HepG2 (cell line): Measurements from ENCODE around the gene TBX18. TPM values are rescaled to one million over a fixed set of nuclear protein-coding genes. Genes with fewer than 3 reads are reported as not detected.

Source experiments
- ATAC-seq: fragments of 200-7000 bp; cut with Tn5 transposase; 3 replicates; pipeline ENCODE4 v1.9.1; 2020; ENCODE audit warnings: mild to moderate bottlenecking, moderate library complexity
- BruUV-seq: library from RNA; stranded (reverse); fragments of 400-500 nt; replicated peaks from 2 replicates; lab custom pipeline; 2021; lab: Mats Ljungman, UMichigan
- CTCF ChIA-PET: fragments of 300-600 bp; formaldehyde crosslinking; extraction: SDS; loops from one replicate; lab custom pipeline; 2021; ENCODE audit warnings: low total read pairs, inconsistent platforms, low intra/inter-chr PET ratio; lab: Yijun Ruan, JAX
- POLR2A ChIA-PET: fragments of 350-600 bp; sonication (Branson Sonifier 250); formaldehyde crosslinking; loops from one replicate; lab custom pipeline; 2020; ENCODE audit warnings: antibody characterized with exemption, inconsistent platforms; lab: Yijun Ruan, JAX
- DNase-seq: peaks from one replicate; pipeline ENCODE4 v3.0.0-alpha.2; 2015; ENCODE audit warnings: low spot score
- FAIRE-seq: peaks from 3 replicates; lab custom pipeline; 2011; peaks lifted over from hg19 to GRCh38; lab: Jason Lieb, UNC
- H2AFZ ChIP-seq: one replicate; pipeline ENCODE4 v1.6.1; 2011; ENCODE audit warnings: low read length, inconsistent platforms
- H3K27ac ChIP-seq: fragments of 300-600 bp; 3 replicates; pipeline ENCODE4 v1.8.0; 2011; ENCODE audit warnings: mixed run types, mild to moderate bottlenecking, mixed read lengths, low read length, inconsistent platforms; ENCODE audit not compliant: insufficient read depth; ENCODE audit errors: extremely low read length
- H3K27me3 ChIP-seq, 2 experiments: fragments of 200-600 bp in 1 of 2; 2 replicates in 1 of 2; 3 replicates in 1 of 2; pipeline versions ENCODE4 v1.6.0 to v1.8.0; 2011; ENCODE audit warnings: low read length in 2 of 2, mild to moderate bottlenecking in 2 of 2, moderate library complexity in 2 of 2, inconsistent platforms in 1 of 2; ENCODE audit not compliant: insufficient read depth in 2 of 2, control insufficient read depth in 1 of 2
- H3K36me3 ChIP-seq, 2 experiments: fragments of 200-600 bp in 1 of 2; replicated peaks in 1 of 2; 2 replicates in 1 of 2; 3 replicates in 1 of 2; pipeline versions ENCODE4 v1.5.1 to v1.8.0; 2011; ENCODE audit warnings: low read length in 2 of 2, inconsistent platforms in 1 of 2; ENCODE audit not compliant: insufficient read depth in 2 of 2, control insufficient read depth in 1 of 2
- H3K4me1 ChIP-seq: 2 replicates; pipeline ENCODE4 v1.5.1; 2012; ENCODE audit warnings: low read length, inconsistent platforms; ENCODE audit not compliant: insufficient read depth
- H3K4me2 ChIP-seq: 2 replicates; pipeline ENCODE4 v1.6.0; 2011; ENCODE audit warnings: low read depth, low read length, inconsistent platforms
- H3K4me3 ChIP-seq, 3 experiments: fragments of 200-600 bp in 1 of 3; sonication (generic), shearing (Covaris generic) in 1 of 3; replicated peaks in 1 of 3; 2 replicates each; pipeline ENCODE4 v1.5.1; 2011 to 2016; ENCODE audit warnings: low read length in 3 of 3, inconsistent platforms in 2 of 3, low read depth in 2 of 3, mild to moderate bottlenecking in 2 of 3, control low read depth in 1 of 3, mixed read lengths in 1 of 3; ENCODE audit not compliant: insufficient read depth in 1 of 3
- H3K79me2 ChIP-seq: one replicate; pipeline ENCODE4 v1.6.1; 2011; ENCODE audit warnings: low read length, inconsistent platforms; ENCODE audit not compliant: insufficient read depth
- H3K9ac ChIP-seq: 2 replicates; pipeline ENCODE4 v1.6.0; 2011; ENCODE audit warnings: mild to moderate bottlenecking, low read depth, low read length, inconsistent platforms; ENCODE audit not compliant: insufficient read depth
- H3K9me3 ChIP-seq: 2 replicates; pipeline ENCODE4 v1.5.1; 2012; ENCODE audit warnings: mild to moderate bottlenecking, low read length
- H4K20me1 ChIP-seq: 2 replicates; pipeline ENCODE4 v1.6.0; 2011; ENCODE audit warnings: inconsistent platforms, mild to moderate bottlenecking, low read length, moderate library complexity; ENCODE audit not compliant: insufficient read depth
- AKNA ChIP-seq: sonication (generic); formaldehyde crosslinking; IDR thresholded peaks from 2 replicates; pipeline ENCODE4 v1.4.0; 2020; ENCODE audit warnings: missing genetic modification reagents, borderline replicate concordance
- HIC2 ChIP-seq: sonication (generic); formaldehyde crosslinking; IDR thresholded peaks from 2 replicates; pipeline ENCODE4 v1.9.0; 2022; ENCODE audit warnings: low read depth, missing genetic modification reagents
- NCOA1 ChIP-seq: sonication (generic); formaldehyde crosslinking; IDR thresholded peaks from 2 replicates; pipeline ENCODE4 v1.9.0; 2021; ENCODE audit warnings: missing genetic modification reagents
- RAD51 ChIP-seq: fragments of 450-650 bp; IDR thresholded peaks from 2 replicates; pipeline ENCODE4 v1.6.1; 2016; ENCODE audit warnings: borderline replicate concordance
- ZFP36L2 ChIP-seq: sonication (generic); formaldehyde crosslinking; IDR thresholded peaks from 2 replicates; pipeline ENCODE4 v1.4.0; 2020; ENCODE audit warnings: missing genetic modification reagents
- ZNF232 ChIP-seq: sonication (generic); formaldehyde crosslinking; IDR thresholded peaks from 2 replicates; pipeline ENCODE4 v1.4.0; 2020; ENCODE audit warnings: missing genetic modification reagents, borderline replicate concordance
- WGBS: methylation state at CpG from one replicate; pipeline ENCODE4 v1.1.6; 2017; ENCODE audit warnings: low lambda C conversion rate; 5-methylcytosine and 5-hydroxymethylcytosine counted together
- in situ Hi-C: cut with HindIII; loops from 2 replicates; pipeline ENCODE4 v1.10.0; 2017; ENCODE audit warnings: low pct_unique_long_range_greater_than_20kb; ENCODE audit not compliant: extremely low pct_ligation_motif_present
- intact Hi-C: fragments of 100-400 bp; cut with micrococcal nuclease; formaldehyde crosslinking; loops from one replicate; pipeline ENCODE4 v1.10.0; 2022; ENCODE audit not compliant: unreplicated experiment
- polyA plus RNA-seq, 8 experiments: library from polyadenylated mRNA; depleted of rRNA in 3 of 8; stranded (reverse) in 7 of 8; unstranded in 1 of 8; fragments of >200 nt; fragmentation: Illumina TruSeq in 4 of 8; extraction: Trizol in 4 of 8; gene quantifications; 2 replicates each; pipeline versions ENCODE4 v1.2.1 to v1.2.3, GENCODE V29; 2011 to 2016; ENCODE audit warnings: low read depth in 4 of 8, missing spikeins in 1 of 8, mixed read lengths in 1 of 8; ENCODE audit not compliant: insufficient read depth in 1 of 8
- total RNA-seq, 5 experiments: library from RNA; depleted of rRNA; stranded (reverse); fragments of >200 nt; fragmentation: Illumina TruSeq; extraction: Trizol; gene quantifications; 2 replicates each; pipeline ENCODE4 v1.2.3, GENCODE V29; 2016; ENCODE audit warnings: low read depth in 1 of 5

The TBX18 gene
- total and polyA plus RNA-seq, 2 of the 13 experiments (the other 11 are each of a cell fraction or from before 2014, with no cell fraction given), result not detected

DNA sequence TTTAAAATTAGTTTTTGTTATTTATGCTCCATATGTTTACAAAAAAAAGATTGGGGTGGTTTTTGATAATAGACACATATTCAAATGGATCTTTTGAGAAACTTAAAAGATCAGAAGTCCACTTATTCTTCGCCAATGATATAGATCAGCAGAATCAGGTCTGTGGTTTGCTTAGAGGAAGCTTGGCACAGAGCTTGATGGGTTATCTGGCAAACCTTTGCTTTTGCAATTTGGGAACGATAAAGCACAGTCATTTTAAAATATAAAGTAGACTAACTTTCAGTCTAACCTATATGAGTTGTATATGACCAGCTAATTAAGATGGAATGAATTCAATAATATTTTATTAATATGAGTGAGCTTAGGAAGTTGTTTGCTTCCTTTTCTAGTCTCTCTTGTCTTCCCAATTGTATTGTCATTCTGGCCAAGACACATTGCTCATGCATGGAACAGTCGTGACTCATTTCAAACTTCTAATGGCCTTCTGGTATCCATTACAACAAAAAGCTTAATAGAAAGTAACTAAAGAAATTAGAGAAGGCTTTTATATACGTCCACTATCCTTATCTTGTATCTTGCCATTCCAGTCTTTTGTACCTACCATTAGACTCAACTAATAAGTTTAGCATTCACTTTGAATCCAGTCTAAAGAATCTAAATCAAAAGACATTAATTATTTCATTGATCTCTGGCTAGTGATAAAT is 118.7 kb downstream of the TBX18 start:
- no peak for ATAC-seq
- Histone ChIP-seq H3K9ac (no peak overlapping the region), H3K4me1 (no peaks in the 10 kb centered on the region), H3K36me3 (no peaks in the 10 kb centered on the region), H3K4me2 (no peak overlapping the region), H2AFZ (no peak overlapping the region), H3K9me3 (no peaks in the 10 kb centered on the region), H3K4me3 (no peak overlapping the region), H3K27ac (no peak overlapping the region), H3K27me3 (no peaks in the 10 kb centered on the region), H4K20me1 (no peaks in the 10 kb centered on the region), H3K79me2 (no peaks in the 10 kb centered on the region)
- in situ Hi-C loops, result no loop called here
- intact Hi-C loops, result no loop called here
- no peak for TF ChIP-seq RAD51
- TF ChIP-seq ZFP36L2 (CRISPR knock-in tag), result no peak
- no peak for TF ChIP-seq AKNA
- TF ChIP-seq NCOA1 (CRISPR knock-in tag), result no peak
- no peak for TF ChIP-seq HIC2 (CRISPR knock-in tag)
- no peak for TF ChIP-seq ZNF232 (CRISPR knock-in tag)
- ChIA-PET CTCF (no interaction called here), POLR2A (no interaction called here)
- WGBS, result 5% methylated on average over 4 of the region's 4 CpGs
- no peak for FAIRE-seq
- BruUV-seq, result no TSS peak
- no peak for DNase-seq
